Peyer's patch (tissue), 4 donors: ENCODE measurements around the gene KLHDC7B.

ENCODE experiments used
- POLR2A ChIP-seq, 2 donors: fragments of 450-650 bp; IDR thresholded peaks; one replicate each; pipeline ENCODE4 v1.5.1; 2017; ENCODE audit warnings: antibody characterized with exemption in 2 of 2, mild to moderate bottlenecking in 2 of 2, moderate library complexity in 2 of 2
- TF ChIP-seq, protein P1 (sequence below), 6 experiments: fragments of 450-650 bp in 4 of 6; fragments of 200-600 bp in 2 of 6; sonication (generic) in 1 of 6; IDR thresholded peaks; one replicate each; pipeline ENCODE4 v1.5.1; 2017 to 2019; ENCODE audit warnings: antibody characterized with exemption in 6 of 6, mild to moderate bottlenecking in 3 of 6, moderate library complexity in 1 of 6

DNA sequence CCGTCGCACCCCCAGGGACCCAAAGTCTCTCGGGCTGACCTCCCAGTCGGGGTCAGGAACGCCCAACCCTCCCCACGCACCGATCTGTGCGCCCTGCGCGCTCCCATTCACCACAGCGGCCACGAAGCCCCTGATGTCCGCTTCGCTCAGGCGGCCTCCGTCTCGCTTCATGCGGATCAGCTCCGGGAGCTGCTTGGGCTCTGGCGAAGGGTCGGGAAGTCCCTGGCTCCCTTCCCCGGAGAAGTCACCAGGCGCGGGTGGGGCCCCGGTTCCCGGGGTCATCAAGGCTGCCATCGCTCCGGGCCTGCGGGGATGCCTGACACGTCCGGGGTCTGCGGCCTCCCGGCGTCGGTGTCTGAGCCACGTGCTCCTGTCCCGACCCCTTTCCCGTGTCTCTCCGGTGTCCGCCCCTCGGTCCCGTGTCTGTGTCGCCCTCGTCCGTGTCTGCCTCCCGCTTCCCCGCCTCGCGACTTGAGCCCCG lies 16.2 kb upstream of the KLHDC7B start:
- TF ChIP-seq, protein P1, sequence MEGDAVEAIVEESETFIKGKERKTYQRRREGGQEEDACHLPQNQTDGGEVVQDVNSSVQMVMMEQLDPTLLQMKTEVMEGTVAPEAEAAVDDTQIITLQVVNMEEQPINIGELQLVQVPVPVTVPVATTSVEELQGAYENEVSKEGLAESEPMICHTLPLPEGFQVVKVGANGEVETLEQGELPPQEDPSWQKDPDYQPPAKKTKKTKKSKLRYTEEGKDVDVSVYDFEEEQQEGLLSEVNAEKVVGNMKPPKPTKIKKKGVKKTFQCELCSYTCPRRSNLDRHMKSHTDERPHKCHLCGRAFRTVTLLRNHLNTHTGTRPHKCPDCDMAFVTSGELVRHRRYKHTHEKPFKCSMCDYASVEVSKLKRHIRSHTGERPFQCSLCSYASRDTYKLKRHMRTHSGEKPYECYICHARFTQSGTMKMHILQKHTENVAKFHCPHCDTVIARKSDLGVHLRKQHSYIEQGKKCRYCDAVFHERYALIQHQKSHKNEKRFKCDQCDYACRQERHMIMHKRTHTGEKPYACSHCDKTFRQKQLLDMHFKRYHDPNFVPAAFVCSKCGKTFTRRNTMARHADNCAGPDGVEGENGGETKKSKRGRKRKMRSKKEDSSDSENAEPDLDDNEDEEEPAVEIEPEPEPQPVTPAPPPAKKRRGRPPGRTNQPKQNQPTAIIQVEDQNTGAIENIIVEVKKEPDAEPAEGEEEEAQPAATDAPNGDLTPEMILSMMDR (IDR thresholded peaks at IDR 0.05), result no peak
- no peak for TF ChIP-seq POLR2A (IDR thresholded peaks at IDR 0.05)
